ENCODE data around the gene SLC51B. TPM values are rescaled to one million over a fixed set of nuclear protein-coding genes. Genes with fewer than 3 reads are reported as not detected.

Gene SLC51B
- total RNA-seq, 1 experiment from 2014 or later = not detected

DNA sequence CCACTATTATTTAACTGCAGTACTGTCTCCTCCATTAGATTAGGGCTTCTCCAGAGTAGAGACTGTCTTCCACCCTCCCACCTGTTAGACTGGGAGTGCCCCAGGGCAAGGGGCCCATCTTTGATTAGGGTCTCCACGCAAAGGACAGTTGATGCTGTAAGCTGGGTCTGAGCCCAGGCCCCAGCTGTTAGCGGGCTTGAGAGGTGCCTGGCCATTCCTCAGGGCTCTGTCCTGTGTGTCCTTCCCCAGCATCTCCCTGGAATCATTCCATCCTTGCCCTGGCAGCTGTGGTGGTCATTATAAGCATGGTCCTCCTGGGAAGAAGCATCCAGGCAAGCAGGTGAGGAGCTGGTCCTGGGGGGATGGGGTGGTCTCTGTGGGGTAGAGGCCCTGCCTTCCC is 6.1 kb downstream of the SLC51B start:
- POLR2A ChIA-PET (ENCODE audit: low non-redundant PET) = no interaction called here

DNA sequence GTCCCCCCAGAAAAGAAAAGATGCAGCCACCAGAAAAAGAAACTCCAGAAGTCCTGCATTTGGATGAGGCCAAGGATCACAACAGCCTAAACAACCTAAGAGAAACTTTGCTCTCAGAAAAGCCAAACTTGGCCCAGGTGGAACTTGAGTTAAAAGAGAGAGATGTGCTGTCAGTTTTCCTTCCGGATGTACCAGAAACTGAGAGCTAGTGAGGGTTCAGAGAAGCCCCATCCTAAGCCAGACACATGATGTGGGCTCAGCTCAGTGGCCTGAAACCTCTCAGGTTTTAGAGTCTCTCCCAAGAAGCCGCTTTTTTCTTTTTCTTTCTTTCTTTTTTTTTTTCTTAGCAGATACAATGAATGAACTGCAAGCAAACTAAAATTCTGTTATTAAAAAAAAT is 7.8 kb downstream of the SLC51B start:
- Histone ChIP-seq H3K4me3 (ENCODE audit: low read depth, low read length, poor library complexity, severe bottlenecking) (no peak overlapping the region), H3K27me3 (replicated peaks; ENCODE audit: insufficient read depth, low read depth, low read length, poor library complexity) (no peaks in the 10 kb centered on the region), H3K4me1 (ENCODE audit: insufficient read depth, low read length, poor library complexity, severe bottlenecking) (peaks cover 11% of the 10 kb centered on the region), H3K36me3 (ENCODE audit: insufficient read depth, low read length, poor library complexity, severe bottlenecking) (no peaks in the 10 kb centered on the region), H3K27ac (ENCODE audit: low read depth, low read length, poor library complexity, severe bottlenecking) (no peak overlapping the region), H3K9me3 (ENCODE audit: low read depth, low read length, poor library complexity, severe bottlenecking) (no peaks in the 10 kb centered on the region)
- no TSS peak for BruUV-seq (replicated peaks)
- ChIA-PET POLR2A (ENCODE audit: low non-redundant PET) (no interaction called here), CTCF (interaction anchor here (1.8 kb wide), 1 partner anchor 49 kb away, joined by 12 read pairs; no protein-coding TSS in a partner anchor)
- DNase-seq (ENCODE audit: low spot score) = no peak
- intact Hi-C loops (cut with micrococcal nuclease; ENCODE audit: unreplicated experiment) = loop anchor here (5.0 kb wide), 2 partner anchors 34 to 244 kb away; partner anchors contain the start of gene RNU5A-1
- no peak for TF ChIP-seq EZH2 (IDR thresholded peaks at IDR 0.05; ENCODE audit: borderline replicate concordance, low read depth, low read length, poor library complexity, severe bottlenecking)
- TF ChIP-seq, protein P1, sequence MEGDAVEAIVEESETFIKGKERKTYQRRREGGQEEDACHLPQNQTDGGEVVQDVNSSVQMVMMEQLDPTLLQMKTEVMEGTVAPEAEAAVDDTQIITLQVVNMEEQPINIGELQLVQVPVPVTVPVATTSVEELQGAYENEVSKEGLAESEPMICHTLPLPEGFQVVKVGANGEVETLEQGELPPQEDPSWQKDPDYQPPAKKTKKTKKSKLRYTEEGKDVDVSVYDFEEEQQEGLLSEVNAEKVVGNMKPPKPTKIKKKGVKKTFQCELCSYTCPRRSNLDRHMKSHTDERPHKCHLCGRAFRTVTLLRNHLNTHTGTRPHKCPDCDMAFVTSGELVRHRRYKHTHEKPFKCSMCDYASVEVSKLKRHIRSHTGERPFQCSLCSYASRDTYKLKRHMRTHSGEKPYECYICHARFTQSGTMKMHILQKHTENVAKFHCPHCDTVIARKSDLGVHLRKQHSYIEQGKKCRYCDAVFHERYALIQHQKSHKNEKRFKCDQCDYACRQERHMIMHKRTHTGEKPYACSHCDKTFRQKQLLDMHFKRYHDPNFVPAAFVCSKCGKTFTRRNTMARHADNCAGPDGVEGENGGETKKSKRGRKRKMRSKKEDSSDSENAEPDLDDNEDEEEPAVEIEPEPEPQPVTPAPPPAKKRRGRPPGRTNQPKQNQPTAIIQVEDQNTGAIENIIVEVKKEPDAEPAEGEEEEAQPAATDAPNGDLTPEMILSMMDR (conservative IDR thresholded peaks at IDR 0.05; ENCODE audit: low read depth, low read length) = no peak

More for the DNA sequence above, 6.1 kb downstream of the SLC51B start:
- peaks cover 11% of the 10 kb centered on the region for H3K4me1 ChIP-seq (ENCODE audit: insufficient read depth, low read length, poor library complexity, severe bottlenecking)
- H3K36me3 ChIP-seq (ENCODE audit: insufficient read depth, low read length, poor library complexity, severe bottlenecking) = no peaks in the 10 kb centered on the region
- H3K9me3 ChIP-seq (ENCODE audit: low read depth, low read length, poor library complexity, severe bottlenecking) = no peaks in the 10 kb centered on the region
- H3K27ac ChIP-seq (ENCODE audit: low read depth, low read length, poor library complexity, severe bottlenecking) = no peak overlapping the region
- intact Hi-C loops (cut with micrococcal nuclease; ENCODE audit: unreplicated experiment) = loop anchor here (5.0 kb wide), 2 partner anchors 36 to 246 kb away; partner anchors contain the start of gene RNU5A-1
- TF ChIP-seq, protein P1 (conservative IDR thresholded peaks at IDR 0.05; ENCODE audit: low read depth, low read length) = no peak
- no peak for TF ChIP-seq EZH2 (IDR thresholded peaks at IDR 0.05; ENCODE audit: borderline replicate concordance, low read depth, low read length, poor library complexity, severe bottlenecking)
- no peak for DNase-seq (ENCODE audit: low spot score)
- CTCF ChIA-PET = no interaction called here
- no TSS peak for BruUV-seq (replicated peaks)
- no peaks in the 10 kb centered on the region for H3K27me3 ChIP-seq (replicated peaks; ENCODE audit: insufficient read depth, low read depth, low read length, poor library complexity)
- H3K4me3 ChIP-seq (ENCODE audit: low read depth, low read length, poor library complexity, severe bottlenecking) = no peak overlapping the region

DNA sequence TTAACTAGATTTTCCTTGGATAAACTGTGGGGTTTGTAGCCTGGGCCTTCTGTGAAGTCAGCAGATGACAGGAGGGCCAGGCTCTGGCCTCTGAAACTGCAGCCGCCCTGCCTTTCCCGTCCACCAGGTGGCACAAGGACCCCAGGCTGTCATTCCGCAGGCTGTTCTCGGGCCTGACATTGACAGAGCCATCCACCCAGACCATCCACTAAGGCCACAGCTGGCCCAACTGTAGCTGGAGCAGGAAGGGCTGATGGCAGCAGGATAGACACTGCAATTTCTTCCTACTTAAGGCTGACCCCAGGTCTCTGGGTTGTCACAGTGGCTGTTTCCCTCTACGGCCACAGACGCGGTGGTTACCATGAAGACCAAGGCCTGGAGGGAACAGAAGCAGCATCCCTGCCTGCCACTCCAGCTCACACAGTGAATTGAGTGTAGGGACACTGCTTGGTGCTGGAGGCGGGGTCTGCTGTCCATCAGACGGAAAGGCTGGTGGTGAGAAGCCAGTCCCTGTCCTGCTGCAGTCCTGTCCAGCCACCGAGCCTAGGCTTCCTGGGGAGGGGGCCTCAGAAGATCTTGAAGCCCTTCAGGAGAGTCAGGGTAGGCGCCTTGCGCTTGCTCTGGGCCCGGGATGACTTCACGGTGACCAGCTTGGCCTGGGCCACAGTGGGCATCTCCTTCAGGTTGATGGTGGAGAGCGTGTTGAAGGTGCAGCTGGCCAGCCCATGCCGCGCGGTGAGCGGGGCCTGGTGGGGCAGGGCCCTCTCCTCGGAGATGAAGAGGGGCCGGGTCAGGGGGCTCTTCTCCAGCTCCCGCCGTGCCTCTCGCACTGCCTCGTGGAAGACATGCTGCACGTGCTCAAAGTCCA is 9.4 kb downstream of the SLC51B start:
- POLR2A ChIA-PET (ENCODE audit: low non-redundant PET) = no interaction called here

More for the DNA sequence above, 9.4 kb downstream of the SLC51B start:
- TF ChIP-seq, protein P1 (conservative IDR thresholded peaks at IDR 0.05; ENCODE audit: low read depth, low read length) = peak; percentile 88
- TF ChIP-seq EZH2 (IDR thresholded peaks at IDR 0.05; ENCODE audit: borderline replicate concordance, low read depth, low read length, poor library complexity, severe bottlenecking) = no peak
- Histone ChIP-seq H3K4me1 (ENCODE audit: insufficient read depth, low read length, poor library complexity, severe bottlenecking) (peaks cover 4% of the 10 kb centered on the region), H3K36me3 (ENCODE audit: insufficient read depth, low read length, poor library complexity, severe bottlenecking) (no peaks in the 10 kb centered on the region), H3K9me3 (ENCODE audit: low read depth, low read length, poor library complexity, severe bottlenecking) (no peaks in the 10 kb centered on the region), H3K27me3 (replicated peaks; ENCODE audit: insufficient read depth, low read depth, low read length, poor library complexity) (no peaks in the 10 kb centered on the region), H3K27ac (ENCODE audit: low read depth, low read length, poor library complexity, severe bottlenecking) (no peak overlapping the region), H3K4me3 (ENCODE audit: low read depth, low read length, poor library complexity, severe bottlenecking) (no peak overlapping the region)
- DNase-seq (ENCODE audit: low spot score) = peak; percentile 72
- intact Hi-C loops (cut with micrococcal nuclease; ENCODE audit: unreplicated experiment) = loop anchor here (1.0 to 5.0 kb wide), 3 partner anchors 33 to 243 kb away; partner anchors contain the start of gene RNU5A-1
- CTCF ChIA-PET = interaction anchor here (0.6 to 2.0 kb wide), 3 partner anchors 23 to 47 kb away, joined by 3 to 9 read pairs (median 3); no protein-coding TSS in a partner anchor
- no TSS peak for BruUV-seq (replicated peaks)

Data from A673 (cell line).